A172 (cell line): ENCODE results near the gene RPL29. TPM values are rescaled to one million over a fixed set of nuclear protein-coding genes. Genes with fewer than 3 reads are reported as not detected.

Source experiments
- DNase-seq: peaks from one replicate; pipeline ENCODE4 v3.0.0-alpha.2; 2015; ENCODE audit warnings: low spot score
- total RNA-seq: library from RNA; depleted of rRNA; stranded (reverse); fragments of >200 nt; shearing (Covaris generic); gene quantifications from 2 replicates; pipeline ENCODE4 v1.2.3, GENCODE V29; 2014

RPL29 gene
- total RNA-seq, 1 experiment from 2014 or later: 704 TPM

- DNase-seq: no peak
Observed at GRCh38 chr3:51983578-51984268, 12.0 kb downstream of the RPL29 start.

GRCh38 chr3:51982838-51983577, 12.7 kb downstream of the RPL29 start, which contains the start of gene ACY1:
Gene ACY1, plus strand, starts transcription at chr3:51983535. Its CDS starts 530 bp downstream, at chr3:51984065.
- DNase-seq: peak; percentile 74

- peak; percentile 42 for DNase-seq
Observed at GRCh38 chr3:51982352-51982837, 13.3 kb downstream of the RPL29 start.

- DNase-seq: no peak
Observed at GRCh38 chr3:51980253-51980652, 15.4 kb downstream of the RPL29 start.

- no peak for DNase-seq
Observed at GRCh38 chr3:51978143-51978502, 17.6 kb downstream of the RPL29 start.

GRCh38 chr3:51977446-51978142, 18.1 kb downstream of the RPL29 start:
- DNase-seq: no peak

- DNase-seq: no peak
Observed at GRCh38 chr3:51975852-51976549, 19.7 kb downstream of the RPL29 start.

- no peak for DNase-seq
Observed at GRCh38 chr3:51974963-51975851, 20.5 kb downstream of the RPL29 start, which contains the start of gene ABHD14A. Gene ABHD14A, plus strand, starts transcription at chr3:51975064. Its CDS starts 72 bp downstream, at chr3:51975136.

- DNase-seq: no peak
Observed at GRCh38 chr3:51974277-51974962, 21.3 kb downstream of the RPL29 start.

GRCh38 chr3:51971350-51971749, 24.3 kb downstream of the RPL29 start:
- no peak for DNase-seq

GRCh38 chr3:51970606-51971300, 24.9 kb downstream of the RPL29 start:
- no peak for DNase-seq

- no peak for DNase-seq
Observed at GRCh38 chr3:51969841-51970240, 25.9 kb downstream of the RPL29 start.

- DNase-seq: no peak
Observed at GRCh38 chr3:51968883-51969678, 26.6 kb downstream of the RPL29 start.

- no peak for DNase-seq
Observed at GRCh38 chr3:51968170-51968775, 27.4 kb downstream of the RPL29 start.

GRCh38 chr3:51967384-51968169, 28.1 kb downstream of the RPL29 start, which contains the start of gene PCBP4:
Gene PCBP4, minus strand, starts transcription at chr3:51967454. Its CDS starts 6,214 bp downstream, at chr3:51961240.
- DNase-seq: no peak

GRCh38 chr3:51966922-51967383, 28.7 kb downstream of the RPL29 start:
- no peak for DNase-seq

- DNase-seq: no peak
Observed at GRCh38 chr3:51966486-51966885, 29.2 kb downstream of the RPL29 start.
